Mesothelial cell of epicardium (in vitro differentiated cells): ENCODE results near the gene BCAS1. TPM values are rescaled to one million over a fixed set of nuclear protein-coding genes. Genes with fewer than 3 reads are reported as not detected.

ENCODE experiments used
- DNase-seq, 2 experiments: peaks; one replicate each; pipeline ENCODE4 v3.0.0; 2021; ENCODE audit warnings: low spot score in 2 of 2; ENCODE audit not compliant: unreplicated experiment in 2 of 2
- H3K27ac Mint-ChIP-seq: 2 replicates; pipeline ENCODE4 v1.8.0; 2021; ENCODE audit warnings: mixed read lengths
- H3K27me3 Mint-ChIP-seq: 2 replicates; pipeline ENCODE4 v1.8.0; 2021; ENCODE audit warnings: low read depth, mixed read lengths
- H3K36me3 Mint-ChIP-seq: 2 replicates; pipeline ENCODE4 v1.8.0; 2021; ENCODE audit warnings: mixed read lengths
- H3K4me1 Mint-ChIP-seq: 2 replicates; pipeline ENCODE4 v1.8.0; 2021; ENCODE audit warnings: mixed read lengths
- H3K4me3 Mint-ChIP-seq: 2 replicates; pipeline ENCODE4 v1.8.0; 2021; ENCODE audit warnings: mild to moderate bottlenecking, moderate library complexity, mixed read lengths
- H3K9me3 Mint-ChIP-seq: 2 replicates; pipeline ENCODE4 v1.8.0; 2021; ENCODE audit warnings: mixed read lengths
- total RNA-seq: library from RNA; stranded (reverse); gene quantifications from 3 replicates; pipeline ENCODE4 v1.2.1, GENCODE V29; 2021
- TF ChIP-seq, protein P1 (sequence below): fragments of 200-600 bp; sonication (generic); IDR thresholded peaks from one replicate; pipeline ENCODE4 v1.5.0; 2021; ENCODE audit warnings: antibody characterized with exemption; ENCODE audit not compliant: unreplicated experiment

BCAS1 gene
- total RNA-seq, 1 donor from 2014 or later: 0.20 TPM

DNA sequence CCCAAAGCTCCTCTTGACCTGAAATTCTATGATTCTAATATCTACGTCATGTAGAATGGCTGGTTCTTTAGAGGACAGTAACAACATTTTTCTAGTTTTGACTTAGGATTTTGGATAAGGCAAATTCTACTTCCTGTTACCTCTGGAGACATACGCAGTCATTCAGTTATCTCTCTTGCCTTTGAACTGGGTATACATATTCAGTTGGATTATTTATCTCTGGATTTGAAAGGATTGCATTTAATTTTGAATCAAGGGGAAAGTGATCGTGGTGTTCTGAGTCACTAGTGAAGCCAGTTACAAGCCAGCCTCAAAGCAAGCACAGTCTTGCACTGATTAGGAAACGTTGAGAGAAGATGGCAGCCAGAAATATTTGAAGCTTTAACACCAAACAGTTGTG lies 35.3 kb upstream of the BCAS1 start:
- no peaks in the 10 kb centered on the region for H3K9me3 Mint-ChIP-seq
- H3K36me3 Mint-ChIP-seq: no peaks in the 10 kb centered on the region
- TF ChIP-seq, protein P1, sequence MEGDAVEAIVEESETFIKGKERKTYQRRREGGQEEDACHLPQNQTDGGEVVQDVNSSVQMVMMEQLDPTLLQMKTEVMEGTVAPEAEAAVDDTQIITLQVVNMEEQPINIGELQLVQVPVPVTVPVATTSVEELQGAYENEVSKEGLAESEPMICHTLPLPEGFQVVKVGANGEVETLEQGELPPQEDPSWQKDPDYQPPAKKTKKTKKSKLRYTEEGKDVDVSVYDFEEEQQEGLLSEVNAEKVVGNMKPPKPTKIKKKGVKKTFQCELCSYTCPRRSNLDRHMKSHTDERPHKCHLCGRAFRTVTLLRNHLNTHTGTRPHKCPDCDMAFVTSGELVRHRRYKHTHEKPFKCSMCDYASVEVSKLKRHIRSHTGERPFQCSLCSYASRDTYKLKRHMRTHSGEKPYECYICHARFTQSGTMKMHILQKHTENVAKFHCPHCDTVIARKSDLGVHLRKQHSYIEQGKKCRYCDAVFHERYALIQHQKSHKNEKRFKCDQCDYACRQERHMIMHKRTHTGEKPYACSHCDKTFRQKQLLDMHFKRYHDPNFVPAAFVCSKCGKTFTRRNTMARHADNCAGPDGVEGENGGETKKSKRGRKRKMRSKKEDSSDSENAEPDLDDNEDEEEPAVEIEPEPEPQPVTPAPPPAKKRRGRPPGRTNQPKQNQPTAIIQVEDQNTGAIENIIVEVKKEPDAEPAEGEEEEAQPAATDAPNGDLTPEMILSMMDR: no peak
- DNase-seq: no peak
- H3K4me3 Mint-ChIP-seq: no peak overlapping the region
- H3K27me3 Mint-ChIP-seq: no peaks in the 10 kb centered on the region
- H3K27ac Mint-ChIP-seq: peak overlapping the region; percentile 13
- H3K4me1 Mint-ChIP-seq: peaks cover 22% of the 10 kb centered on the region

DNA sequence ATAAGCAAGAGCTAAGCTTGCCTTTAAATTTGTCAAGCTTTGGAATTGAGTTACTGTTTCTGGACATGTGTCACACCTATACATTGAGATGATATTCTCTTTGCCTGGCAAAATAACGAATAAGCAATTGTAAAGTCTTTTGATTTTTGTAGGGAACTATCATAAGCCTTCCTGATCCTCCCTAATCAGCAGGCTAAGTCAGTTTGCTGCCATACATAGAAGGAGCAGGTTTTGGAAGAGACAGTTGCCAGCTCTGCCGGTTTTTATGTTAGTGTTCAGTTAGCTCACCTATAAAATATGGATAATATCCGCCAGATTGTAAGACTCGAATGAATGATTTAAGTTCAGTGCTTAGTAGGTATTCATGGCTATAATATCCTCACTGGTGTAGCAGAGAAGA lies 34.4 kb upstream of the BCAS1 start:
- DNase-seq: no peak
- H3K4me3 Mint-ChIP-seq: no peak overlapping the region
- H3K27ac Mint-ChIP-seq: peak overlapping the region; percentile 3
- H3K27me3 Mint-ChIP-seq: no peaks in the 10 kb centered on the region
- H3K9me3 Mint-ChIP-seq: peaks cover 5% of the 10 kb centered on the region
- TF ChIP-seq, protein P1: no peak
- H3K4me1 Mint-ChIP-seq: peaks cover 20% of the 10 kb centered on the region
- H3K36me3 Mint-ChIP-seq: no peaks in the 10 kb centered on the region

DNA sequence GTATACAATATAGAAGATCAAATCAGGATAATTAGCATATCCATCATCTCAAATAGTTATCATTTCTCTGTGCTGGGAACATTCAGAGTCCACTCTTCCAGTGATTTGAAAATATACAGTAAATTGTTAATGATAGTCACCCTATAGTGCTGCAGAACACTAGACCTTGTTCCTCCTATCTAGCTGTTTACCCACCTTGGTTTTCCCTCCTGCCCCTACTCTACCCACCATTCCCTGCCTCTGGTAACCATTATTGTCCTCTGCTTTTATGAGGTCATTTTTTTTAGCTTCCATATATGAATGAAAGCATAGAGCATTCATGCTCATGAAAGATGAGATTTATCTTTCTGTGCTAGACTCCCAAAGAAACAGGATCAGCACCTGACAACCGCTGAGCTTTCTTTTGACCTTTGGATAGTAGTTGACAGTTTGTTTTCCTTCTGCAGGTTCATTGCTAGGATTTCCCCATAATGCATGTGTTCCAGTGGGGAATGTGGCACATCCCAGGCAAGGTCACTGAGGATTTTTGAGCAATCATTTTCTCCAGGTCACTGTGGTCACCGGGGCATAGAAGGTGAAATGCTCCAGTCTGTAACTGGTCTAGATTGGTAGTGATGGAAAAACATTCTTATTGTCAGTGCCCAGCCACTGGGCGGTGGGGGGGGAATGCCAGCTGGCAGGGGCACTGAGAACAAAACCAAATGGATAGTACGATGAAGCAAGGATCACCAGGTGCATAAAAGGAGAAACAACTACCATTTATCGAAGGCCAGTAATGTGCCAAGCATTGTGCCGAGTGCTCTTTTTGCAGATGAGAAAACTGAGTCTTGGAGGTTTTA lies 33.6 kb upstream of the BCAS1 start:
- no peaks in the 10 kb centered on the region for H3K27me3 Mint-ChIP-seq
- H3K4me3 Mint-ChIP-seq: no peak overlapping the region
- peaks cover 5% of the 10 kb centered on the region for H3K9me3 Mint-ChIP-seq
- TF ChIP-seq, protein P1: peak; percentile 25
- H3K27ac Mint-ChIP-seq: no peak overlapping the region
- peaks cover 20% of the 10 kb centered on the region for H3K4me1 Mint-ChIP-seq
- DNase-seq: no peak
- no peaks in the 10 kb centered on the region for H3K36me3 Mint-ChIP-seq

- peak; percentile 45 to 76 for DNase-seq
- Mint-ChIP-seq H3K9me3 (peaks cover 5% of the 10 kb centered on the region), H3K36me3 (no peaks in the 10 kb centered on the region), H3K4me3 (no peak overlapping the region), H3K27me3 (no peaks in the 10 kb centered on the region), H3K27ac (no peak overlapping the region), H3K4me1 (peaks cover 17% of the 10 kb centered on the region)
- TF ChIP-seq, protein P1: peak; percentile 82
Measured at GRCh38 chr20:54103067-54103761, 32.8 kb upstream of the BCAS1 start.

GRCh38 chr20:54102543-54102942 lies 32.1 kb upstream of the BCAS1 start:
- TF ChIP-seq, protein P1: no peak
- Mint-ChIP-seq H3K4me3 (no peak overlapping the region), H3K36me3 (no peaks in the 10 kb centered on the region), H3K27ac (no peak overlapping the region), H3K27me3 (no peaks in the 10 kb centered on the region), H3K9me3 (peaks cover 5% of the 10 kb centered on the region), H3K4me1 (peaks cover 11% of the 10 kb centered on the region)
- no peak for DNase-seq
